HG02759 (cell line): ENCODE measurements around the gene MCTP1.

Experiments
- ATAC-seq: cut with Tn5 transposase; IDR thresholded peaks from one replicate; pipeline ENCODE4 v1.9.1; 2021; ENCODE audit warnings: mild to moderate bottlenecking, moderate library complexity; ENCODE audit not compliant: unreplicated experiment

MCTP1 gene

DNA sequence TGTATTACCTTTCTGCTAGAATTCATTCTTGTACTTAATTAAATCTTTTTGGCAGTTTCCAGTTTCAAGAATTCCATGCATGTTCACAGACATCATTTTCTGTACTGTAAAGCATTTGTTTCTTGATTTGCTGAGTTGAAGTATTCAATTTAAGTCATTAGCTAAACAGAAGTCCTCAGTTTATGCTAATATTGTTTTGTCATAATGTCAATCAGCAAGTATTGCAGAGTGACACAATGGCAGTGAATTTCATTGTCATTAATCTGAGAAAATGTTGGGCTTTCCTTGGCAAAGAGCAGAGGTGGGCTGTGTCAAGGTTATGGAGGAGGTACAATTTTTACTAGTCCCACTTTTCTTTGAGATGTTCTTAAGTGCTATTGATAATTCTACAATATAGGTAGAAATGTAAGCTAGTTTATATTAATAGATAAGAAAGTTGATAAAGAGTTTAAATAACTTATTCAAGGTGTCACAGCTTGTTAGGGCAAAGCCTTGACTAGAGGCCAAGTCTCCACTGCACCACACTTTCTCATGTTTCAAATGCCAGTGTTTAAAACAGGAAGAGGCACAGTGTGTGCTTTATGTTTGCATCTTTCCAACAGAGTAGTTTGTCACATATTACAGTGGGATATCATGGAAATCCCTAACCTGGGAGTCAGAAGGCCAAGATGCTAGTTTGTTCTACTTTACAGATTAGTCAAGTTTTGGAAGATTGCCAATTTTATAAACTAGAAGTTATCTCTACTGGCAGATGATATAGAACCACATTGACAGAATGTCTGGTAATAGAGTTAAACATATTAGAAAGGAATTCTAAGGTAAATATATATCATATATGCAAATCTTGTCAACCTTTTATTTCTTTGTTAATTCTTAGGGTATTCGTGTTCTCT lies 610.2 kb downstream of the MCTP1 start:
- ATAC-seq = no peak

DNA sequence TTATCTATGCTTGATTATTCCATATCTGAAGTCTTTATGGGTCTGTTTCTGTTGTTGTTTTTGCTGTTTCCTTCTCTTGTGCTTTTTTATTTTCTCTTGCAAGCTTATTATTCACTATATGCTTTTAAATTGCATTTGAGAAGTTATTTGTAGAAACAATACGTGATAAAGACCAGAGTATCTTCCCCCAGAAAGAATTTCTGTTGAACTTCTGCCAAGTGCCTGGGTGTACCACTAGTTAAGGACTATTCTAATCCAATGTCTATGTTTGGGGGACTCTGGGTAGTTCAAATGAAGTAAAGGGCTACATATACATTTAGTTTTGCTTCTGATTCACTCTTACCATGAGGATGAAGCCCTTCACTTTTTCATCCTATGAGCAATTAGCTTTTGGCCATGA lies 612.1 kb downstream of the MCTP1 start:
- no peak for ATAC-seq

DNA sequence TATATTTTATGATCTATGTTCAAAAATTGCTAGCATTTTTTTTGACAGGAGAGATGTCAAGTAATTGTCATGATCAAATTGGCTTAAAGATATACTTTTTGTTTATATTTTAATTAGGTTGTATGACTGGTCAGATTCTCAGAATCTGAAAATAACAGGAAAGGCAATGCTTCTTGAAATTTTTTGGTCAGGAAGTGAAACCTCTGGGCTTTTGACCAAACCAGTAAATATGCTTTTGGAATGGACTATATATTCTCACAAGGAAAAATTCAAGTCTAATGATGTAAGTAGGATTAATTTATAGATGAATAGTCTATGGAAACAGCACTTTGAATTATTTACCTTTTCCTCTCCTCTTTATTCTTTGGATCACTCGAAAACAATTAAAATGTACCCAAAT lies 614.2 kb downstream of the MCTP1 start:
- ATAC-seq = no peak

DNA sequence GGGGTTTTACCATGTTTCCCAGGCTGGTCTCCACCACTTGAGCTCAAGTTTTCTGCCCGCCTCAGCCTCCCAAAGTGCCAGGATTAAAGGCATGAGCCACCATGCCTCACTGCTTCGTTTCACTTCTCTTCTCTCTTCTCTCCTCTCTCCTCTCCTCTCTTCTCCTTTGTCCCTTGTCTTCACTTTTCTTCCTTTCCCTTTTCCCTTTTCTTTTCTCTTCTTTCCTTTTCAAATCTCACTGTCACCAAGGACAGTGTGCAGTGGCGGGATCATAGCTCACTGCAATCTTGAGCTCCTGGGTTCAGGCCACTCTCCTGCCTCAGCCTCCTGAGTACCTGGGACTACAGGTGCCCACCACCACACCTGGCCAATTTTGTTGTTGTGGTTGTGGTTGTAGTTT lies 617.0 kb downstream of the MCTP1 start:
- ATAC-seq = no peak

DNA sequence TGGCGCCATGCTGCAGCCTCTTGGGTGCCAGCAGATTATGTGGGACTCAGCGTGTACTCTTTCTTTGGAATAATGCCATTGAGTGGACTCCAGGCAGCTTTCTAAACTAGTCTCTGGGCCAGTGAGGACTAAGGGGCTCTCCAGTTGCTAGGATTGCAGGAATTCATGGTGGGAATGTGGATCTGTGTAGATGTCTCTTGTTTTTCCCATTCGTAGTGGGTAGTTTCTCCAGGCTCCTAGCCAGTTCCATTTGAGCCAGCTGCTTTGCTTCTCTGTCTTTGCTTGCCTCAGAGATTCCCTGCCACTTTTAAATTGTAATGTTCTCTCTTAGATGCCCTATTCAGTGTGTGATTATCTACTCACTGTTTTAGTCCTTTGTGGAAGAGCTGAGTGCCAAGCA lies 623.8 kb downstream of the MCTP1 start:
- ATAC-seq = no peak

DNA sequence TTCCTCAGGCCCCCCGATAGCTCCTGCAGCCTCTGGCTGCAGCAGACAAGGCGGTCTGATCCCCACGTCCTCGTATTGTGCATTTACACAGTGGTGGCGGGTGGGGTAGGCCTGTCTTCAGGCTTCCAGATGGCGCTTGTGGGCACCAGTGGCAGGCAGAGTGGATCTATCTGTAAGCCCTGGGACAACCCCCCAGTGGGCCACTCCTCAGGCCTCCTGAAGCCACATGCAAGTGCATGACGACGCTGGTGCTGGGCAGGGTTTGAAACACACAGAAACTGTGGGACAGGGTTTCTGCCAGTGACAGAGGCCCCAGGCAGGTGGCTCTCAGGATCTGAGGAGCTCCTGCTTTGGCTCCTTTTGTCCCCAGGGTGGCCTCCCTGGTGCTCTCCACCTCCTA lies 624.4 kb downstream of the MCTP1 start:
- ATAC-seq = no peak

DNA sequence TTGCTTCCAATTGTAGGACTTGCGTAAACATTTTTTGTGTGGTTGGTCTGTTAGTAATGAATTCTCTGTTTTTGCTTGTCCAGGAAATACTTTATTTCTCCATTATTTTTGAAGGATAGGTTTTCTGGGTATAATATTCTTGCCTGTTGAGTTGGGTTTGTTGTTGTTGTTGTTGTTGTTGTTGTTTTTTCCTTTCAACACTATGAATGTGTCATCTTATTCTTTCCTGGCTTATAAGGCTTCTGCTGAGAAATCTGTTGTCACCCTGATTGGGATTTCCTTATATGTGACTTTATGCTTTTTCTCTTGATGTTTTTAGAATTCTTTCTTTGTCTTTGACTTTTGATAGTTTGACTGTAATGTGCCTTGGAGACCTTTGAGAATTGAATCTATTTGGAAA lies 626.6 kb downstream of the MCTP1 start:
- no peak for ATAC-seq
